Activated CD4-positive, alpha-beta T cell treated with anti-CD3 and anti-CD28 coated beads, Interleukin-2, amount 50 U/mL, for 48 hours (primary cell): Measurements from ENCODE around the gene KIAA1958.
"Not testable (repeated sequence)": the region's sequence is repeated elsewhere in the genome, so short reads cannot be mapped to it uniquely, and the experiment has no call there.

Source experiments
- DNase-seq, 2 experiments: peaks; one replicate each; pipeline ENCODE4 v3.0.0-alpha.2; 2020

Gene KIAA1958

DNA sequence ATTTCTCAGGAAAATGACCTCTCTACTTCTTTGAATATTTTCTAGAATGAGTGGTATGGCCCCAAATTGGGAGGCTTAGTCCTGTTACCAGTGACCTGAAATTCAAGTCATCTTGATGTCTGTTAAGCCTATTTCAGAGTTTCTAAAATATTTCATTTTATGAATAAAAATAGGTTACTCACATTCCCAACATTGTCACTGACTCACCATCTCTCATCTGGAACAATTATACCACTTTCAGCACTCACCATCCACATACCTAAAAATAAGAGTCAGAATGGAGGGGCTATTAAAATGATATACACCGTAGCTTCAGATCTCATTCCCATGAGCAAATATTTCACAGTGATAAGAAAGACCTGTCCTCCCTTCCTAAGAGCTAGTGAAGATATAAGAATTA is 71.8 kb downstream of the KIAA1958 start:
- no peak for DNase-seq

GRCh38 chr9:112558978-112559377 is 72.4 kb downstream of the KIAA1958 start:
- DNase-seq: no peak

- DNase-seq: no peak
These were observed 73.2 kb downstream of the KIAA1958 start for GRCh38 chr9:112559629-112560413.

- no peak for DNase-seq
These were observed 75.8 kb downstream of the KIAA1958 start for GRCh38 chr9:112562235-112562958.

GRCh38 chr9:112569186-112569585 is 82.6 kb downstream of the KIAA1958 start:
- no peak for DNase-seq

- DNase-seq: no peak
These were observed 84.1 kb downstream of the KIAA1958 start for GRCh38 chr9:112570671-112571167.

DNA sequence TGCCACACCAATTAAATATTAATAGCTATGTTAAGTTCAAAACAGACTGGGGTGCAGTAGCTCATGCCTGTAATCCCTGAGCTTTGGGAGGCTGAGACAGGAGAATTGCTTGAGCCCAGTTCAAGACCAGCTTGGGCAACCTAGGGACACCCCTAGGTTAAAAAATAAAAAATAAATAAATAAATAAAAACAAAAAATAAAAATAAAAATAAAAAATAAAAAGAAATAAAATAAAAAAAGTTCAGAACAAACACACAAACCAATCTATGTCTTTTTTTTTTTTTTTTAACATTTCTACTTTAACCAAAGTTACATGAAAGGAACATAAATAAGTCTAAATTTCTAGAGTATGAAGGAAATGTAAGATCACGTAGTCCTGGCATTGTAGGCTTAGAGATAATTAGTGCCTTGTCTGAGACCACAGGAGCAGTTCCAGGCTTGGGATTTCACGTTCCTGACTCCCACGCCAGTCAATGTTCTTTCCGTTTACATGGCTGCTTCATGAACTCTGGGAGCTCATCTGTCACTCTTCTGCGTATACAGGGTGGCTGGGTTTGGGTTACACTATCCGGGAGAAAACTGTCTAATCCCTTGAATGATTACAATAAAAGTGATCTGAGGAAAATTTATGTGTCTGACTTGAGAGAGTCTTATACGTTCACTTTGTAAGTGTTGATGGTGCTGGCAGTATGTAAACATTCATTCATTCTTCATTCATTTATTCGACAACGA is 85.2 kb downstream of the KIAA1958 start:
- no peak for DNase-seq

DNA sequence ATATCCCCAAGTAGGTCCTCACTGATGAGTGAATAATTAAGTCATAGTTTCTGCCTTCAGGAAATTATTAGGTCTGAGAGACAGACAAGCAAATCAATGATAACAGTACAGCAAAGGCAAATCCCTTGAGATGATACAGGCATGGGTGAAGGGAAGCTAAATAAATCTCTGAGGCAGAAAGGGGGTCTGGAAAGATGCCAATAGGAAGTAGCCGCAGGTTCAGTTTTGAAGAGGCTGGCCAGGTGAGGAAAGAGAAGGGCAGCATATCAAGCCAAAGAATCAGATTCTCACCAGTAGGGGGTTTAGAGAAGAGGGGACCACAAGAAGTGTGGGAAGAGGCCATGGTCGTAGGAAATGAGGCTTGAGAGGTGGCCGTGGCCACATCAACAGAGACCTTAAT is 85.8 kb downstream of the KIAA1958 start:
- DNase-seq: no peak

DNA sequence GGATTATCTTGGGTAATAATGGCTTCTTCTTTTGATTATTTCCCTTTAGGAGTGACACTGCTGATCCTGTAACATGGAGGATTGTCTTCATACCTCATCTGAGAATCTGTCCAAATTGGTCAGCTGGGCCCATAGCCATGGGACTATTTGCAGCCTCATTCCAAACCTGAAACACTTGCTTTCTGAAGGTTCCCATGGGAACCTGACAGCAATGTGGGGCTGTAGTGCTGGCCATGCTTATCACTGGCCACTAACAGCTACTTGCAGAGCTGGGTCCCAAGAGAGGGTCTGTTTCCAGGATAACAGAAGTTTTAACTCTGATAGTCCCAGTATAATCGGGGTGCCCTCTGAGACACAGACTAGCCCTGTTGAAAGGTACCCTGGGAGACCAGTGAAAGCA is 87.4 kb downstream of the KIAA1958 start:
- no peak for DNase-seq

GRCh38 chr9:112575107-112575506 is 88.5 kb downstream of the KIAA1958 start:
- DNase-seq: no peak

DNA sequence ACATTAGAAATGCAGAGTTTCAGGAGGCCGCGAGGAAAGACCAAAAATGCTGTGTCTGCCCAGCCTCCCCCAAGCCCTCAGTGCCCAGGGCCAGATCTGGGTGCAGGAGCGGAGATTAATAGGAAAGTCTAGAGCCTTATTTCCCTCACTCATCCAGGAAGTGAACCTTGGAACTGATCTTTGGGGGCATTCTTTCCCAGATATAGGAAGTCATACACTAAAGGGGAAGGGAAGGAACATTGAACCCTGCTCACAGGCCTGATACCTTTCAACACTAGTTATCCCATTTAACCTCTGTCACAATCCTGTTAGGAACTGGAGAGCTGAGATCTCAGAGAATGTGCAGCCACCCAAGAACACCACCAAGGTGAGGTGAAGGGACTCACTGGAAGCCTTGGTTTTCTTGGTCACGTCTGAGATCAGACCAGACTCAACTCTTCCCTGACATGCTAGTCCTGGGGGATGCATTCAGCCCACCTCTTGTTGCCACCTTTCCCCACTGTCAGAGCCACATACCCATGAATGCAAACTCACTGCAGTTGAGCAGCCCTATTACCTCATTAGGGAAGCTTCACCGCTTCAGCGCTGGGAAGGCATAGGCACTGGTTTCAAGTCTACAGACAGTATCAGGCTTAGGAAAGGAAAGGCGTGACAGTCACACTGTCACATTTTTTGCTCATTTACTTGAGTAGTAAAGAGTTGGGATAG is 95.0 kb downstream of the KIAA1958 start:
- DNase-seq: no peak

DNA sequence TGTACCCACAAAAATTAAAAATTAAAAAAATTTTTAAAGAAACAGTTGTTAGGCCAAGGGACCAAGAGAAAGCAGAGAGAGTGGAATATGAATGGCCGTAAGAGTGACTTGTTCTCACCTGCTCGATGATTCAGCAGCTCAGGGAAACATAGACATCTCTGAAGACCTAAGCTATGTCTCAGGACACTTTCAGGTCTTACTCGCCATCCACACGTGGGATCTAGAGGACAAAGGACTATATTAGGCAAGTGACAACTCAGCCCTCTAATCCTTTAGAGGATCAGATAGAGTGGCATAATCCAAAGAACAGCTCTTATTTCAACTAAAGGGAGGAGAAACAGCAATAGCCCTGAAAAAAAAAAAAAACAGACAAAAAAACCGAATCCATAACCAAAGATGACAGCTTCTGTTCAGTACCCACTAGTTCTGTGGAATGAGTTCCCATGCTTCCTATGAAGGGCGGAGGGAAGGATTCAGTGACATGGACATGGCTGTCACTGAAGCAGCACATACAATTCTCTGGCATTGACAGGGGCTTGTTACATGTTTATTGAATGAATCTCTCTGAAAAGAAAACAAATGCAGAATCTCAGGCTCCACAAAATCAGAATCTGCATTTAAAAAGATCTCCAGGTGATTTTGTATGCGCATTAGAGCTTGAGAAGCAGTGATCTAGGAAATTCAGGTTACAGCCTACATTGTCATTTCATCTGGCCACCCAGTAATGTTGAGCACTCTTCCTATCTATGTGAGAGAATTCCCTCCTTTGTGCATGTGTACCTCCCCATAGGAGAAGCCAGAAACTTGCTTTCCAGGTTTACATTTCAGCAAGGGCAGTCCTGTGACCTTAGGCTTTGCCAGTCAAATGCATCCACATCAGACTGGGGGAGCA is 96.0 kb downstream of the KIAA1958 start:
- no peak for DNase-seq

- no peak for DNase-seq
These were observed 100.0 kb downstream of the KIAA1958 start for GRCh38 chr9:112586599-112587155.

- DNase-seq: not testable (repeated sequence)
These were observed 105.2 kb downstream of the KIAA1958 start for GRCh38 chr9:112591875-112592274.

DNA sequence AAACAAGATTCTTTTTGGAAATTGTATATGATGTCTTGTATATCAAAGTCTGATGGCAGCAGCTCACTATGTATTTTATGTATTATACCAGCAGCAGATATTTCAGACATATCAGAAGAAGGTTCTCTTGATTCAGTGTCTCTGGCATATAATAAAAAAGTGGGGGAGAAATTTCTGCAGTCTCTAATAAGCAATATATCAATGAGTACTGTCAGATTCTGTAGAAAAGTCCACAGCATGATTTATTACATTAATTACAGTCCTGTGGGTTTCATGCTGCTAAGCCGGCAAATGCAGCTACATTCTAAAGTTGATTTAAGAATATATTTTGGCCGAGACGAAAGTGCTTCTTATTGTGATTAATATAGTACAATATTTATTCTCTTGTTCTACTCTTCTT is 113.1 kb downstream of the KIAA1958 start:
- DNase-seq: no peak

- DNase-seq: no peak
These were observed 115.0 kb downstream of the KIAA1958 start for GRCh38 chr9:112601636-112602035.

DNA sequence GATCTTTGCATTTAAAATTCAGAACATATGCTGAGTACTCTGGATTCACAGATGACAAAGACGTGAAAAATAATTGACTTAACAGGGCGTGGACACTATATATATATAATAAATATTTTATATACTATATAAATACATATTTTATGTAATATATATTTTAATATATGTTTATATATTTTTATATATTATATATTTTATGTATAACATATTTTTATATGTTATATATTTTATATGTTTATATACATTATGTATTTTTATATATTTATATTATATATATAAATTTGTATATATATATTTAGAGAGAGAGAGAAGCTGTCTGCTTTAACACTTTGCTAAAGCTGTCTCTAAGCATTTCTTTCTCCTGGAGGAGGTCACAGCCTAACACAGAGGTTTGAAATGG is 118.2 kb downstream of the KIAA1958 start:
- DNase-seq: no peak

DNA sequence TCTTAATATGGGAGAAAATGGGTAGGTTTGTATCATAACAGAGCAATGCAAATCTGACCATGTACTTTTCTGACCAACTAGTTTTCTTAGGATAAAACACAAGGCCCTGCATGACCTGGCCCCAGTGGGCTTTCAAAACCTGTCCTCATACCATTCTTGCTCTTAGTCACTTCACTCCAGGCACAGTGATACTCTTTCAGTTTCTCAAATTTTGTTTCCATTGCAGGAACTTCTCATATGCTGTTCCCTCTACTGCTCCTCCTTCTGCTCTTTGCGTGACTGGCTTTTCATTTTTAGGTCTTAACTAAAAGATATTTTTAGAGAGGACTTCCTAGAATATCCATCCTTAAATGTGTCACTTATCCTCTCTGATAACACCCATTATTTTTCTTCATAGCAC is 118.9 kb downstream of the KIAA1958 start:
- DNase-seq: no peak

DNA sequence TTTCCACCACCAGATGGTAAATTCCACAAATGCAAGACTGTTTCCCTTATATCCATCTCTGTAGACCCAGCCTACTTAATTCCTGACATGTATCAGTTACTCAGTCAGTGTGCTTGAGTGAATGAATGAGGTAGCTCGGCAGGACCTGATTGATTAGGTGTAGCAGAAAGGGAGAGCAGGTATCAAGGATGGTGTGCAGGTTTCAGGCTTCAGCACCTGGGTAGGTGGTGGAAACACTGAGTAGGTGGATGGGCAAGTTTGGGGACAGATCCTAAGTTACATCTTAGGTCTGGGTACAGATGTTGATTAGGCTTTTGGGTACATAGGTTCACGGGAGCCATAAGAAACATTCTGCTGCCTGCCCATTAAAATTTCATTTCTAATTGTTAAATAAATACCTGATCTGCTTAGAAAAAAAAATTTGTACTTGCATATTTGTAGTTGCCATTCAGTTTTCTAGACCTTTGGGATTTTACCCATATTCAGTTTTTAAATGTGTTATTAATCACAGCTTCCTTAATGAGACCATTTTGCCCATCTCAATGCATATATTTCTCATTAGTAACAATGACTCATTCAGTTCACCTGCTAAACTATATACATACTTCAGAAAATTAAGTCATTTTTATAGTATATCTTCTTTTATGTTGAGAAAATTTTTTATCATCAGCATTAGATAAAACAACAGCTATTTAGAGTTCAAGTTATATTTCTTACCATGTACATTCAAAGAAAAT is 119.5 kb downstream of the KIAA1958 start:
- DNase-seq: no peak

DNA sequence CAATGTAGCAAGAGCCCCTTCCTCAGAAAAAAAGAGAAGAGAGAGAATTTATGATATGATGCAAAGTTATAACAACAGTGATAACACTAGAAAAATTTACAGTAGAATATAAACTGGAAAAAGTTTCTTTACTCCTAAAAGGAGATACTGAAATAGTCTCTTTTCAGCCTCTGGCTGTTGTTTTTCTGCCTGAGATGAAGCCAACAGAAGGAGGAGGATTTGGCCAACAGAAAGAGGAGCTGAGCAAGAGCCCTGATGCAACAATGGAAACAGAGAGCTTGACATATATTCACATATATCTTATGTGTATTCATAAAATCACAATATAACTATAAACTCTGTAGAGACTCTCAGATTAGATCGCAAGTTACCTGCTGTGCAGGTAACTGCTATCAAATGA is 122.2 kb downstream of the KIAA1958 start:
- DNase-seq: no peak
